ENCODE results near the gene RALB. TPM values are rescaled to one million over a fixed set of nuclear protein-coding genes. Genes with fewer than 3 reads are reported as not detected.

Gene RALB
- total and polyA plus RNA-seq, 2 experiments from 2014 or later, result 15.2 to 17.4 TPM

DNA sequence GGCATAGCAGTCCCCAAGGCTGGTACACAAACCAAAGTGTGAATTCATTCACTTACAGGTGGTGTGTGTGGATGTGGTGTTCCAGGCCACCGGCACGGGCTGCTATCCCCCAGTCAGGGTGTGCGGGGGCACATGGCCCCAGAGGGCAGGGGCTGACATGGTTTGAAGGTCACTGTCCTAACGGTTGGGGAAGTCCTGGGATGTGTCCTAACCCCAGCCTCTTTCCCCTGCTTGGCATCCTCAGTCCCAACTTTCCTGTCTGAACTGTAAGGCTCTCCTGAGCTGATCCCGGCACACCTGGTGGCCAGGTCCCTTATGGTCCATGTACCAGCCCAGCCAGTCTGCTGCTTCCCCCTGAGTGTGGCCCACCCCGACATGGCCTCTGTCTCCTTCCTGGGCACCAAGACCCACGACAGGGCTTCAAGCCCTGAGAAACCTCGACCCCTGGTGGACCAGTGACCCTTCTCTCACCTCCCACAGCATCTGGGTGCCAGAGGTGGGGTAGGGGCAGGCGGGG is 27.0 kb upstream of the RALB start:
- DNase-seq (ENCODE audit: low spot score) (no peak), ATAC-seq (no peak)
- Histone ChIP-seq H3K27ac (ENCODE audit: low read depth) (no peak overlapping the region), H3K9me2 (ENCODE audit: insufficient read depth) (peaks cover 6% of the 10 kb centered on the region; the same call in 1 of the 2 replicates), H3K27me3 (ENCODE audit: insufficient read depth) (peaks cover 29% of the 10 kb centered on the region), H3K4me3 (no peak overlapping the region), H4K20me1 (replicated peaks; ENCODE audit: insufficient read depth) (peaks cover 11% of the 10 kb centered on the region; the same call in 1 of the 2 replicates), H3K4me2 (no peak overlapping the region), H3F3A (replicated peaks; ENCODE audit: low read depth) (no peaks in the 10 kb centered on the region), H3K36me3 (ENCODE audit: insufficient read depth) (no peaks in the 10 kb centered on the region; the same call in 1 of the 2 replicates), H3K79me2 (replicated peaks; ENCODE audit: insufficient read depth) (peaks cover 12% of the 10 kb centered on the region), H2AFZ (no peak overlapping the region), H3K4me1 (ENCODE audit: insufficient read depth) (no peaks in the 10 kb centered on the region; the same call in 1 of the 2 replicates)
- Mint-ChIP-seq H3K27ac (no peak overlapping the region), H3K4me3 (no peak overlapping the region), H3K9me3 (peaks cover 13% of the 10 kb centered on the region), H3K27me3 (ENCODE audit: insufficient read depth, low read depth, poor library complexity) (peaks cover 35% of the 10 kb centered on the region), H3K36me3 (ENCODE audit: low read depth) (peaks cover 20% of the 10 kb centered on the region), H3K4me1 (peaks cover 18% of the 10 kb centered on the region)
- no peak for TF ChIP-seq CREB1 (CRISPR knock-in tag; IDR thresholded peaks at IDR 0.05; ENCODE audit: low read depth)
- TF ChIP-seq, protein P1, sequence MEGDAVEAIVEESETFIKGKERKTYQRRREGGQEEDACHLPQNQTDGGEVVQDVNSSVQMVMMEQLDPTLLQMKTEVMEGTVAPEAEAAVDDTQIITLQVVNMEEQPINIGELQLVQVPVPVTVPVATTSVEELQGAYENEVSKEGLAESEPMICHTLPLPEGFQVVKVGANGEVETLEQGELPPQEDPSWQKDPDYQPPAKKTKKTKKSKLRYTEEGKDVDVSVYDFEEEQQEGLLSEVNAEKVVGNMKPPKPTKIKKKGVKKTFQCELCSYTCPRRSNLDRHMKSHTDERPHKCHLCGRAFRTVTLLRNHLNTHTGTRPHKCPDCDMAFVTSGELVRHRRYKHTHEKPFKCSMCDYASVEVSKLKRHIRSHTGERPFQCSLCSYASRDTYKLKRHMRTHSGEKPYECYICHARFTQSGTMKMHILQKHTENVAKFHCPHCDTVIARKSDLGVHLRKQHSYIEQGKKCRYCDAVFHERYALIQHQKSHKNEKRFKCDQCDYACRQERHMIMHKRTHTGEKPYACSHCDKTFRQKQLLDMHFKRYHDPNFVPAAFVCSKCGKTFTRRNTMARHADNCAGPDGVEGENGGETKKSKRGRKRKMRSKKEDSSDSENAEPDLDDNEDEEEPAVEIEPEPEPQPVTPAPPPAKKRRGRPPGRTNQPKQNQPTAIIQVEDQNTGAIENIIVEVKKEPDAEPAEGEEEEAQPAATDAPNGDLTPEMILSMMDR (conservative IDR thresholded peaks at IDR 0.05; ENCODE audit: low read depth in 2 of 2), result no peak
- TF ChIP-seq STAT1 (IDR thresholded peaks at IDR 0.05; ENCODE audit: unreplicated experiment), result no peak
- no peak for TF ChIP-seq EZH2 (IDR thresholded peaks at IDR 0.05; ENCODE audit: low read depth, unreplicated experiment)
- no peak for TF ChIP-seq POLR2AphosphoS5 (IDR thresholded peaks at IDR 0.05; ENCODE audit: low read depth)
- TF ChIP-seq EZH2phosphoT487 (IDR thresholded peaks at IDR 0.05; ENCODE audit: unreplicated experiment), result no peak
- TF ChIP-seq, protein P2, sequence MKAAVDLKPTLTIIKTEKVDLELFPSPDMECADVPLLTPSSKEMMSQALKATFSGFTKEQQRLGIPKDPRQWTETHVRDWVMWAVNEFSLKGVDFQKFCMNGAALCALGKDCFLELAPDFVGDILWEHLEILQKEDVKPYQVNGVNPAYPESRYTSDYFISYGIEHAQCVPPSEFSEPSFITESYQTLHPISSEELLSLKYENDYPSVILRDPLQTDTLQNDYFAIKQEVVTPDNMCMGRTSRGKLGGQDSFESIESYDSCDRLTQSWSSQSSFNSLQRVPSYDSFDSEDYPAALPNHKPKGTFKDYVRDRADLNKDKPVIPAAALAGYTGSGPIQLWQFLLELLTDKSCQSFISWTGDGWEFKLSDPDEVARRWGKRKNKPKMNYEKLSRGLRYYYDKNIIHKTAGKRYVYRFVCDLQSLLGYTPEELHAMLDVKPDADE (IDR thresholded peaks at IDR 0.05), result no peak
- TF ChIP-seq, protein P3, sequence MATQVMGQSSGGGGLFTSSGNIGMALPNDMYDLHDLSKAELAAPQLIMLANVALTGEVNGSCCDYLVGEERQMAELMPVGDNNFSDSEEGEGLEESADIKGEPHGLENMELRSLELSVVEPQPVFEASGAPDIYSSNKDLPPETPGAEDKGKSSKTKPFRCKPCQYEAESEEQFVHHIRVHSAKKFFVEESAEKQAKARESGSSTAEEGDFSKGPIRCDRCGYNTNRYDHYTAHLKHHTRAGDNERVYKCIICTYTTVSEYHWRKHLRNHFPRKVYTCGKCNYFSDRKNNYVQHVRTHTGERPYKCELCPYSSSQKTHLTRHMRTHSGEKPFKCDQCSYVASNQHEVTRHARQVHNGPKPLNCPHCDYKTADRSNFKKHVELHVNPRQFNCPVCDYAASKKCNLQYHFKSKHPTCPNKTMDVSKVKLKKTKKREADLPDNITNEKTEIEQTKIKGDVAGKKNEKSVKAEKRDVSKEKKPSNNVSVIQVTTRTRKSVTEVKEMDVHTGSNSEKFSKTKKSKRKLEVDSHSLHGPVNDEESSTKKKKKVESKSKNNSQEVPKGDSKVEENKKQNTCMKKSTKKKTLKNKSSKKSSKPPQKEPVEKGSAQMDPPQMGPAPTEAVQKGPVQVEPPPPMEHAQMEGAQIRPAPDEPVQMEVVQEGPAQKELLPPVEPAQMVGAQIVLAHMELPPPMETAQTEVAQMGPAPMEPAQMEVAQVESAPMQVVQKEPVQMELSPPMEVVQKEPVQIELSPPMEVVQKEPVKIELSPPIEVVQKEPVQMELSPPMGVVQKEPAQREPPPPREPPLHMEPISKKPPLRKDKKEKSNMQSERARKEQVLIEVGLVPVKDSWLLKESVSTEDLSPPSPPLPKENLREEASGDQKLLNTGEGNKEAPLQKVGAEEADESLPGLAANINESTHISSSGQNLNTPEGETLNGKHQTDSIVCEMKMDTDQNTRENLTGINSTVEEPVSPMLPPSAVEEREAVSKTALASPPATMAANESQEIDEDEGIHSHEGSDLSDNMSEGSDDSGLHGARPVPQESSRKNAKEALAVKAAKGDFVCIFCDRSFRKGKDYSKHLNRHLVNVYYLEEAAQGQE (IDR thresholded peaks at IDR 0.05; ENCODE audit: unreplicated experiment), result no peak
- TF ChIP-seq ZNF114 (CRISPR knock-in tag; IDR thresholded peaks at IDR 0.05), result no peak

All from GM23338 (cell line).